GM19023 (cell line): ENCODE data around the gene EIF2B2.
"Not testable (repeated sequence)": the region's sequence is repeated elsewhere in the genome, so short reads cannot be mapped to it uniquely, and the experiment has no call there.

Experiments used
- ATAC-seq: cut with Tn5 transposase; IDR thresholded peaks from one replicate; pipeline ENCODE4 v1.9.1; 2021; ENCODE audit warnings: mild to moderate bottlenecking, moderate library complexity; ENCODE audit not compliant: unreplicated experiment

Gene EIF2B2

GRCh38 chr14:74988131-74988530 lies 14.6 kb upstream of the EIF2B2 start:
- no peak for ATAC-seq

DNA sequence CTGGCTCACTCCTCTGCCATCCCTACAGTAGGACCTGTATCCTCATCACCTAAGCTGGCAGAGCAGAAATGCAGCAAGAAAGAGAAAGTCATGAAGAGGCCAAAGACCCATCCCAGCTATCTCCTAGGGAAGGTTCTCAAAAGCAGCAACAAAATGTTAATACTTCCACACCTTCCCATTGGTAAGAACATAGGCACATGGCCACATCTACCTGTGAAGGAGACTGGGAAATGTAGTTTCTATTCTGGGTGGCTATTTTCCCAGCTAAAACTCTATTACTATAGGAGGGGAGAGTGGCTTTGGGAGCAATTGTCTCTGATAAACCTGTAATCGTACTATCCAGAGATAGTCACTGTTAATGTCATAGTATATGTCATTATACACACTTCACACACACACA lies 13.7 kb upstream of the EIF2B2 start:
- ATAC-seq, result no peak

GRCh38 chr14:74994182-74994581 lies 8.5 kb upstream of the EIF2B2 start:
- not testable (repeated sequence) for ATAC-seq

DNA sequence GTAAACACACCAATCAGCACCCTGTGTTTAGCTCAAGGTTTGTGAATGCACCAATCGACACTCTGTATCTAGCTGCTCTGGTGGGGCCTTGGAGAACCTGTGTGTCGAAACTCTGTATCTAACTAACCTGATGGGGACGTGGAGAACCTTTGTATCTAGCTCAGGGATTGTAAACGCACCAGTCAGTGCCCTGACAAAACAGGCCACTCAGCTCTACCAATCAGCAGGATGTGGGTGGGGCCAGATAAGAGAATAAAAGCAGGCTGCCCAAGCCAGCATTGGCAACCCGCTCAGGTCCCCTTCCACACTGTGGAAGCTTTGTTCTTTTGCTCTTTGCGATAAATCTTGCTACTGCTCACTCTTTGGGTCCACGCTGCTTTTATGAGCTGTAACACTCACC lies 6.9 kb upstream of the EIF2B2 start:
- not testable (repeated sequence) for ATAC-seq

DNA sequence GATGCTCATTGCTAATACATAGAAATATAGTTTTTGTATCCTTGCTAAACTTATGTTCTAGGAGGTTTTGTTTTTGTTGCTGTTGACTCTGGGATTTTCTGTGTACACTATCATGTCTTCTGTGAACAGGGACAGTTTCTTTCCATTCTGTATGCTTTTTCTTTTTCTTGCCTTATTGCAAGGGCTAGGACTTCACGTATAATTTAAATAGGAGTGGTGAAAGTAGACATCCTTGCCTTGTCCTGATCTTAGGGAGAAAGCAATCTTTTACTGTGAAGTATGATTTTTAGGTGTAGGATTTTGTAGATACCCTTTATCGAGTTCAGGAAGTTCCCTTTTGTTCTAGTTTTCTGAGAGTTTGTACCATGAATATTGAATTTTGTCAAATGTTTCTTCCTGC lies 1.5 kb upstream of the EIF2B2 start:
- ATAC-seq, result no peak

DNA sequence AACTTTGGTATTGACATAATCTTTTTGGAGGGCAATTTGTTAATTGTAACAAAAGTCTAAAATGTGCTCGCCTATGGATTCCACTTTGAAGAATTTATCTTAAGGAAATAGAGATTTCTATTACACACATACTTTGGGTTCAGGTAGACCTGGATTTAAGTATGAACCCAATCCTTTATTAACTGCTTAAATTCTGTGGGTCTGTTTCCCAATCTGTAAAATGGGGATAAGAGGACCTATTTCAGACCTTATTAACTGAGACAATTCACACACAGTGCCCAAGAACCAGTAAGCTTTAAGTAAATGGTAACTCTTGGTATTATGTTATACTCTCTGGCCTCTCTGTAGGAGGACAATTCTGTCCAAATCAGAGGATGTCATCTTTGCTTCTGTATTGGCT lies 822 bp upstream of the EIF2B2 start:
- no peak for ATAC-seq

- ATAC-seq, result no peak
Observed at GRCh38 chr14:75003250-75004027, 718 bp downstream of the EIF2B2 start.

GRCh38 chr14:75005357-75005756 lies 2.6 kb downstream of the EIF2B2 start:
- ATAC-seq, result no peak

GRCh38 chr14:75009176-75009575 lies 6.5 kb downstream of the EIF2B2 start:
- no peak for ATAC-seq

- ATAC-seq, result no peak
Observed at GRCh38 chr14:75010472-75011093, 7.9 kb downstream of the EIF2B2 start.

GRCh38 chr14:75011356-75011994 lies 8.8 kb downstream of the EIF2B2 start:
- ATAC-seq, result no peak

- no peak for ATAC-seq
Observed at GRCh38 chr14:75013290-75013689, 10.6 kb downstream of the EIF2B2 start.

DNA sequence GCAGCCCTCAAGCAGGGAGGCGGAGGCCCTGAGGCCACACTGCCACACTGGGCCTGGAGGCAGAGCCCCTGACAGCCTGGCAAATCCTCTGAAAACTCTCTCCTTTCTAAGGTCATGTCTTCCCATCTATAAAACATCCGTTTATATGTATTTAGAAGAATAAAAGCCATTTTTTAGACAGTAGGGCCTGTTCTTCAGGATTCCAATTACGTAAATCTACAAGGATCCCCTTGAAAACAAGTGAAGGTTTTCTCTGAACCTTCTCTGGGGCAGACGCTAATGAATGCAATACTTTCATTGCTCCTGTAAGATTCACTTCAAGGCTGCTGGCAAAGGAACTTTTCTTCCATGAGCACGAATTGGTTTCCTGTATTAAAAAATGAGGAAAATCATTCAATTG lies 12.8 kb downstream of the EIF2B2 start:
- no peak for ATAC-seq

DNA sequence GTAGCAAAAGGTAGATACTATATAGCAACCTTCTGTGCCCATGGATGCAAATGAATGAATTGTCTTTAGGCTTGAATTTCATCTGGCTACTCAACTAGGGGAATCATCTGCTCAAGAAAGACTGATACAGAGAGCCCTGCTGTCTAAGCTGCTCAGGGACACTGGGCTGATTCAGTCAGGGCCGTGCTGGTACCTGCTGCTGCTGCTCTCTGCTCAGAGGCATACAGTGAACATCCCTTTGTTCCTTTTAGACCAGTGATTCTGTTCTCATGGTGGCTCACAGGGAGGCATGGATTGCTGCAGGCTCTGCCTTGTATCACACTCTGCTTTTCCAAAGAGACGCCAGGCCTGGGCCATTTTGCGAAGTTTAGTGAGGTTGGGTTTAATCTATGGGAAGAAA lies 14.1 kb downstream of the EIF2B2 start:
- ATAC-seq, result no peak

DNA sequence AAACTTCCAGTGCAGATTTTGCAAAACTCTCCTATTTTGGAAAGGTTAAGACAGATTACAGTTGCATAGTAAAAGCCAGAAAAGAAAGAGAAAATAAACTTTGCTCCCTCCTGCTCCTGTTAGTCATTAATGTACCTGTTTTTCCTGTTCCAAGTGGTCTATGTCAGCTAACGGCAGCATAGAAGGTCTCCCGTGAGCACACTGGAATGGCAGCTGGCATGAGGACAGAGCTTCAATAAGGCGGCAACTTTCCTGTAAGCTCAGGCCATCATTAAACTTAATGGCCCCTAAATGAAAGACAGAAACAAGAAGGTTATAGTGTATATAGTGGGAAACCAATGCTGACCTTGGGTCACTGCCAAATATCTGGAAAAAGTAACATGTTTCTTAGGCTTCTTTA lies 16.0 kb downstream of the EIF2B2 start:
- ATAC-seq, result no peak

GRCh38 chr14:75022655-75023054 lies 19.9 kb downstream of the EIF2B2 start:
- ATAC-seq, result no peak

- ATAC-seq, result no peak
Observed at GRCh38 chr14:75023108-75023507, 20.4 kb downstream of the EIF2B2 start.

DNA sequence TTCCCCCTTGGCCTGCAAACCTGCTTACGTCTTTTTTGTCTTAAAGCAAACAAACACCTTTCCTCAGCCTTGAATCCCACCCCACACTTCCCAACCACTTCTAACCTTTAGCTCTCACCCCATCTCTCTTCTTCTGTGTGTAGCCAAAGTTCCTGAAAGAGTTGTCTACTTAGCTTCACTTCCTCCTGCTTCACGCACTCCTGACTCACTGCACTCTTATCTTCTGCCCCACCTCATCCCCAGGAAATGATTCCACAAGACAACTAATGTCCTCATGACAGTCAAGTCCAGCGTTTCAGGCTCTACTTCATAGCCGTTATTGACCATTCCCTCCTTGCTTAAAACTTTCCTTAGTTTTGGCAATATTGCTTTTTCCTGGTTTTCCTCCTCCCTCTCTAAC lies 22.4 kb downstream of the EIF2B2 start:
- no peak for ATAC-seq

DNA sequence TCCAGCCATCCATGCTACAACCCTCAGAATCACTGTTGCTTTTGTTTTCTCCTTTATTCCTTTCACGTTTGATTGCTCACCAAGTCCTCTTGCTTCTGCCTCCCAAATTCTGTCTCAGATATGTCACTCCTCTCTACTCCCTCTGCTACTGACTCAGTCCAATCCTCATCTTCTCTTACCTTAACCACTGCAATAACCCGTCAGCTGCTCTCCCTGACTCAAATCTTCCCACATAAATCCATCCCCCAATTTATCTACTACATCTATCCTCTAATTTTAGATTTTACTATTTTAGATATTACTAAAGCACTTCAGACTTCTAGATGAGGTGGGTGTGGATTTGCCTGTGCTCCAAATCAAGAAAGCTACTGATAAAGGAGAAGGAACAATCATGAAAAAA lies 23.2 kb downstream of the EIF2B2 start:
- ATAC-seq, result no peak

DNA sequence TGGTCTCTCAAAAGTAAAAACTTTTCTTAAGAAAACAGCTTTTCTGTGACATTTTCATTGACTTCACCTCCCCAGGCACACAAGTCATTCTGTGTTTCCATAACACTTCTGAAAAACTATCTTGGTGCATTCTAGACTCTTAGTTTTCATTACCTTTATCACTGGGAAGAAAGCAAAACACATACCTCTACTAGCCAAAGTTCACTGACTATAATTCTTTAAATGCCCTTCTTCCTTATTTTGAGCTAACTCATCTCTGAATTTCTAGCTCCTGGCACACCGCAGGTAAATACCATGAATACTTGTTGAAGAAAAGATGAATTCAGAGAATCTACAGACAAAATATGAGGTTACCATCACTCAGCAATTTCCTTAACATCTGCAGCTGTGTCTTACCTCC lies 27.4 kb downstream of the EIF2B2 start:
- no peak for ATAC-seq

DNA sequence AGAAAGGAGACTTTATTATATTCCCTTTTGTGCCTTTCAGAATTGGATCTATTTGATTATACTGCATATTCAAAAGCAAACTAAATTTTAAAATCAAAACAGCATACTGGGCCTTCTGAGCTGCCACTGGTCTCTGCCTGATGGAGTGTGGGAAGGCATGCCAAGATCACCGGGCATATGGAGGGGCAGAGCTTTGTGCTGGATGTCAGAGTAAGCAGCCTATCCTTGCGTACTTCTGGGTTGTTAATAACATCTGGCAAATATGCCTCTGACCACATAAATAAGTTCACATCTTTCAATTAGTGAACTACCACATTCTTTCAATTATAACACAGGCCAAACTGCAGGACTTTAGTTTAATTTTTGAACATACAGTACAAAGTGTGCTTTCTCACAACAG lies 30.2 kb downstream of the EIF2B2 start:
- no peak for ATAC-seq

- no peak for ATAC-seq
Observed at GRCh38 chr14:75040507-75040906, 37.8 kb downstream of the EIF2B2 start.
